KMS-11 (cell line): Measurements from ENCODE around the gene SFXN2.

ENCODE experiments used
- H2AFZ ChIP-seq: fragments of 200-600 bp; sonication (generic); 2 replicates; pipeline ENCODE4 v1.6.1; 2016; ENCODE audit warnings: antibody characterized with exemption, mixed run types, low read depth
- H3K27ac ChIP-seq: fragments of 200-600 bp; sonication (generic); 2 replicates; pipeline ENCODE4 v1.6.1; 2016; ENCODE audit warnings: mild to moderate bottlenecking, mixed run types
- H3K27me3 ChIP-seq: fragments of 200-600 bp; sonication (generic); 2 replicates; pipeline ENCODE4 v1.6.1; 2017; ENCODE audit warnings: mild to moderate bottlenecking, low read depth, mixed run types, moderate library complexity; ENCODE audit not compliant: insufficient read depth
- H3K36me3 ChIP-seq: fragments of 200-600 bp; sonication (generic); 2 replicates; pipeline ENCODE4 v1.6.1; 2017; ENCODE audit warnings: mild to moderate bottlenecking, mixed run types; ENCODE audit not compliant: insufficient read depth
- H3K4me1 ChIP-seq: fragments of 200-600 bp; sonication (generic); 2 replicates; pipeline ENCODE4 v1.6.1; 2016; ENCODE audit warnings: mild to moderate bottlenecking, low read depth, mixed run types; ENCODE audit not compliant: poor library complexity, severe bottlenecking
- H3K4me2 ChIP-seq: fragments of 200-600 bp; sonication (generic); 2 replicates; pipeline ENCODE4 v1.7.0; 2016; ENCODE audit warnings: mild to moderate bottlenecking, mixed run types
- H3K4me3 ChIP-seq: fragments of 200-600 bp; sonication (generic); IDR thresholded peaks from 2 replicates; pipeline ENCODE4 v1.6.1; 2017; ENCODE audit warnings: low read depth, low read length, mixed read lengths; ENCODE audit not compliant: insufficient read depth
- H3K79me2 ChIP-seq: fragments of 200-600 bp; sonication (generic); 2 replicates; pipeline ENCODE4 v1.6.1; 2016; ENCODE audit warnings: low read depth, mixed run types; ENCODE audit not compliant: insufficient read depth
- H3K9ac ChIP-seq: fragments of 200-600 bp; sonication (generic); 2 replicates; pipeline ENCODE4 v1.6.1; 2016; ENCODE audit warnings: mild to moderate bottlenecking, mixed run types
- H4K20me1 ChIP-seq: fragments of 200-600 bp; sonication (generic); 2 replicates; pipeline ENCODE4 v1.6.1; 2016; ENCODE audit warnings: mild to moderate bottlenecking, mixed run types; ENCODE audit not compliant: insufficient read depth
- CTCF ChIP-seq: fragments of 200-600 bp; sonication (generic); conservative IDR thresholded peaks from 2 replicates; pipeline ENCODE4 v1.6.1; 2017; ENCODE audit warnings: low read depth, mild to moderate bottlenecking, antibody characterized with exemption, low read length, moderate library complexity, mixed read lengths

SFXN2 gene

GRCh38 chr10:102676534-102677315, 37.7 kb upstream of the SFXN2 start:
- H4K20me1 ChIP-seq = no peaks in the 10 kb centered on the region
- H2AFZ ChIP-seq = no peak overlapping the region
- no peak overlapping the region for H3K4me3 ChIP-seq
- TF ChIP-seq CTCF = no peak
- H3K27ac ChIP-seq = 0 out of 2 replicates have a peak overlapping the region, but pooled peaks have one; percentile 11
- H3K9ac ChIP-seq = no peak overlapping the region
- H3K36me3 ChIP-seq = no peaks in the 10 kb centered on the region
- no peaks in the 10 kb centered on the region for H3K27me3 ChIP-seq
- H3K4me1 ChIP-seq = peaks cover 69% of the 10 kb centered on the region
- no peaks in the 10 kb centered on the region for H3K79me2 ChIP-seq
- peak overlapping the region; percentile 48; the same call in 1 of the 2 replicates for H3K4me2 ChIP-seq

DNA sequence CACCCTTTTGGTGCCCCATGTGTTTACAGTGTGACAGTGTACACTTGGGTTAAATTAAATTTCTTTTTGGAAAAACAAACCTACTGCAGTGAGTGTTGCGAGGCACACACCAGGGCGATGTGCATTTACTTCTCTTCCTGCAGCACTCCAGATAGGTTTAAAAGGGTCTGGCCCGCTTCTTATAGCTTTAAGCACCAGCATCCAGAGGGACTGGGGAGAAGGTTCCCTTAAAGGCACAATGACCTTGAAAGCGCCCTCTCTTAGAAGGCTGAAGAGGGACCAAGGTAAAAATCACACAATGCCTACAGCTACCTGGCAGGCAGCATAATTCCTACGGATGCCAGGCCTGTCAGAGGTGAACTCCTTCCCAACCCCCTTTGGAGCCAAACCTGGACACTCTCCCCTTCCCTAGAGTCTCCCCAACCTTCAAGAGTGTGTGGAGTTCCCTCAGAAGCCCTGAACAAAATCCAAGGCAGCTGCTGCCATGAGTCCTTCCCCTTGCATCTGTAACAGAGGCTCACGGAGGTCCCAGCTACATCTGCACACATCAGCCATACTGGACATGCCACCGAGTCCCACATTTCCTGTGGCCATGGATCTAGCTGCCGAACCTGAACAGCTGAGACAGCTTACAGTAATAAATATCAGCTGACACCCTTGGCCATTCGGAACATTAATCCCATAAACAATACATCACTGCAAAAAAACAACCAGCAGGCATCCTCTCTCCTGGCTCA, 36.9 kb upstream of the SFXN2 start:
- Histone ChIP-seq H3K4me2 (no peak overlapping the region), H4K20me1 (no peaks in the 10 kb centered on the region), H3K4me1 (peaks cover 77% of the 10 kb centered on the region), H3K36me3 (no peaks in the 10 kb centered on the region), H3K9ac (no peak overlapping the region), H3K4me3 (no peak overlapping the region), H3K79me2 (no peaks in the 10 kb centered on the region), H3K27me3 (no peaks in the 10 kb centered on the region), H2AFZ (no peak overlapping the region), H3K27ac (no peak overlapping the region)
- no peak for TF ChIP-seq CTCF

DNA sequence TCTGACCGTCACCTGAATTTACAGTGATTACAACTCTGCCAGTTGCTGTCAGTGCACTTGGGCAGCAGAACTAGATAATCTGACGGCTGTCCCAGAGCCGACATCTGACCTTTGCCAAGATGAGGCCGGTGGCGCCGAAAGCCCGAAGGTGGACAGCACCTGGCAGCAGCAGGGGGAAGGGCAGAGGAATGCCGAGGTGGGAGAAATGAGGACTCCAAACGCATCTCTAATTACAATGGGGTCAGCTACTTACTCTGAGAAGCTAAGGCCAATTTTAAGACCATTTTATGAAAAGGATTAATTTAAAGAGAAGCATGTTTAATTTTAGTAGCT, 36.4 kb upstream of the SFXN2 start:
- Histone ChIP-seq H3K9ac (no peak overlapping the region), H3K4me3 (no peak overlapping the region), H4K20me1 (no peaks in the 10 kb centered on the region), H3K79me2 (no peaks in the 10 kb centered on the region), H2AFZ (no peak overlapping the region), H3K27me3 (no peaks in the 10 kb centered on the region), H3K27ac (no peak overlapping the region), H3K4me2 (no peak overlapping the region), H3K36me3 (no peaks in the 10 kb centered on the region), H3K4me1 (peaks cover 82% of the 10 kb centered on the region)
- TF ChIP-seq CTCF = no peak

GRCh38 chr10:102678842-102679289, 35.6 kb upstream of the SFXN2 start:
- Histone ChIP-seq H3K4me2 (peak overlapping the region; percentile 34; the same call in 1 of the 2 replicates), H3K9ac (no peak overlapping the region), H3K4me3 (no peak overlapping the region), H3K36me3 (no peaks in the 10 kb centered on the region), H2AFZ (peak overlapping the region; percentile 29; the same call in 1 of the 2 replicates), H3K27ac (no peak overlapping the region), H3K4me1 (peaks cover 82% of the 10 kb centered on the region), H3K27me3 (no peaks in the 10 kb centered on the region), H3K79me2 (no peaks in the 10 kb centered on the region), H4K20me1 (no peaks in the 10 kb centered on the region)
- TF ChIP-seq CTCF = peak; percentile 55
